Medulla oblongata (tissue), 1 donor: Measurements from ENCODE around the gene PTPRD.

Experiments used
- DNase-seq: peaks from one replicate; pipeline ENCODE4 v3.0.0-alpha.2; 2015; ENCODE audit errors: extremely low spot score

Gene PTPRD

GRCh38 chr9:8437876-8438275 is 2174.9 kb downstream of the PTPRD start:
- DNase-seq, result no peak

GRCh38 chr9:8437259-8437658 is 2175.5 kb downstream of the PTPRD start:
- no peak for DNase-seq

- DNase-seq, result no peak
Observed at GRCh38 chr9:8436786-8437185, 2176.0 kb downstream of the PTPRD start.

- DNase-seq, result no peak
Observed at GRCh38 chr9:8434621-8435020, 2178.2 kb downstream of the PTPRD start.

GRCh38 chr9:8432224-8432623 is 2180.6 kb downstream of the PTPRD start:
- no peak for DNase-seq

GRCh38 chr9:8431505-8431904 is 2181.3 kb downstream of the PTPRD start:
- no peak for DNase-seq

GRCh38 chr9:8430945-8431344 is 2181.9 kb downstream of the PTPRD start:
- no peak for DNase-seq

GRCh38 chr9:8429768-8430167 is 2183.0 kb downstream of the PTPRD start:
- no peak for DNase-seq

GRCh38 chr9:8429157-8429556 is 2183.6 kb downstream of the PTPRD start:
- no peak for DNase-seq

GRCh38 chr9:8428389-8428788 is 2184.4 kb downstream of the PTPRD start:
- no peak for DNase-seq

- no peak for DNase-seq
Observed at GRCh38 chr9:8424786-8425410, 2187.9 kb downstream of the PTPRD start.

GRCh38 chr9:8420416-8420815 is 2192.4 kb downstream of the PTPRD start:
- DNase-seq, result no peak

GRCh38 chr9:8419596-8420275 is 2193.1 kb downstream of the PTPRD start:
- DNase-seq, result no peak

- DNase-seq, result no peak
Observed at GRCh38 chr9:8417341-8417740, 2195.5 kb downstream of the PTPRD start.

GRCh38 chr9:8412327-8412726 is 2200.5 kb downstream of the PTPRD start:
- no peak for DNase-seq

GRCh38 chr9:8408575-8409190 is 2204.1 kb downstream of the PTPRD start:
- DNase-seq, result no peak

GRCh38 chr9:8401961-8402705 is 2210.7 kb downstream of the PTPRD start:
- DNase-seq, result peak; percentile 53

- DNase-seq, result no peak
Observed at GRCh38 chr9:8400378-8400777, 2212.4 kb downstream of the PTPRD start.

GRCh38 chr9:8395022-8395421 is 2217.8 kb downstream of the PTPRD start:
- DNase-seq, result no peak

- no peak for DNase-seq
Observed at GRCh38 chr9:8394341-8394740, 2218.5 kb downstream of the PTPRD start.

- DNase-seq, result no peak
Observed at GRCh38 chr9:8392866-8393265, 2219.9 kb downstream of the PTPRD start.

GRCh38 chr9:8391566-8391965 is 2221.2 kb downstream of the PTPRD start:
- no peak for DNase-seq

- no peak for DNase-seq
Observed at GRCh38 chr9:8391132-8391531, 2221.7 kb downstream of the PTPRD start.
